ENCODE data around the gene ZDHHC8.

The ZDHHC8 gene

GRCh38 chr22:20086101-20086599 lies 45.5 kb upstream of the ZDHHC8 start:
- no peak for TF ChIP-seq CTCF (conservative IDR thresholded peaks at IDR 0.05; ENCODE audit: control insufficient read depth, insufficient read depth, low read depth, low read length)
- no peak overlapping the region for H3K4me3 ChIP-seq (ENCODE audit: control insufficient read depth, low read depth, low read length)
- DNase-seq (ENCODE audit: low read depth), result no peak

GRCh38 chr22:20086763-20087162 lies 44.8 kb upstream of the ZDHHC8 start:
- TF ChIP-seq CTCF (conservative IDR thresholded peaks at IDR 0.05; ENCODE audit: control insufficient read depth, insufficient read depth, low read depth, low read length), result no peak
- no peak for DNase-seq (ENCODE audit: low read depth)
- H3K4me3 ChIP-seq (ENCODE audit: control insufficient read depth, low read depth, low read length), result no peak overlapping the region

- DNase-seq (ENCODE audit: low read depth), result no peak
- no peak for TF ChIP-seq CTCF (conservative IDR thresholded peaks at IDR 0.05; ENCODE audit: control insufficient read depth, insufficient read depth, low read depth, low read length)
- no peak overlapping the region for H3K4me3 ChIP-seq (ENCODE audit: control insufficient read depth, low read depth, low read length)
These were observed 44.0 kb upstream of the ZDHHC8 start for GRCh38 chr22:20087319-20088262.

- no peak for TF ChIP-seq CTCF (conservative IDR thresholded peaks at IDR 0.05; ENCODE audit: control insufficient read depth, insufficient read depth, low read depth, low read length)
- DNase-seq (ENCODE audit: low read depth), result no peak
- no peak overlapping the region for H3K4me3 ChIP-seq (ENCODE audit: control insufficient read depth, low read depth, low read length)
These were observed 43.3 kb upstream of the ZDHHC8 start for GRCh38 chr22:20088263-20088648.

- no peak for DNase-seq (ENCODE audit: low read depth)
- TF ChIP-seq CTCF (conservative IDR thresholded peaks at IDR 0.05; ENCODE audit: control insufficient read depth, insufficient read depth, low read depth, low read length), result no peak
- no peak overlapping the region for H3K4me3 ChIP-seq (ENCODE audit: control insufficient read depth, low read depth, low read length)
These were observed 42.2 kb upstream of the ZDHHC8 start for GRCh38 chr22:20089226-20089976.

GRCh38 chr22:20089977-20090729 lies 41.5 kb upstream of the ZDHHC8 start:
- no peak for TF ChIP-seq CTCF (conservative IDR thresholded peaks at IDR 0.05; ENCODE audit: control insufficient read depth, insufficient read depth, low read depth, low read length)
- no peak overlapping the region for H3K4me3 ChIP-seq (ENCODE audit: control insufficient read depth, low read depth, low read length)
- peak; percentile 66 for DNase-seq (ENCODE audit: low read depth)
